H1 (cell line): ENCODE results near the gene RALY. TPM values are rescaled to one million over a fixed set of nuclear protein-coding genes. Genes with fewer than 3 reads are reported as not detected.

ENCODE experiments used
- CTCF ChIA-PET: fragments of 300-600 bp; sonication (Branson Sonifier 250); formaldehyde crosslinking; loops from one replicate; lab custom pipeline; 2021; ENCODE audit not compliant: partially characterized antibody; lab: Charles Lee
- POLR2A ChIA-PET: fragments of 300-600 bp; sonication (Branson Sonifier 250); formaldehyde crosslinking; loops from one replicate; lab custom pipeline; 2021; ENCODE audit warnings: inconsistent platforms; ENCODE audit not compliant: partially characterized antibody; lab: Charles Lee
- DNase-seq, 2 experiments: peaks; one replicate each; pipeline versions ENCODE4 v3.0.0 to v3.0.0-alpha.2; 2010 to 2022; ENCODE audit warnings: low spot score in 2 of 2, low read depth in 1 of 2, mixed read lengths in 1 of 2
- FAIRE-seq: peaks from 2 replicates; lab custom pipeline; 2011; peaks lifted over from hg19 to GRCh38; lab: Jason Lieb, UNC
- H2AFZ ChIP-seq: 2 replicates; pipeline ENCODE4 v1.8.1; 2012; ENCODE audit warnings: low read length, inconsistent platforms
- H2AK5ac ChIP-seq: 2 replicates; pipeline ENCODE4 v1.6.1; 2013; ENCODE audit warnings: low read depth, low read length
- H2BK120ac ChIP-seq: replicated peaks from 2 replicates; pipeline ENCODE3; 2013; ENCODE audit warnings: low read depth, low read length, inconsistent platforms
- H2BK12ac ChIP-seq: 2 replicates; pipeline ENCODE4 v1.6.1; 2013; ENCODE audit warnings: low read depth, low read length
- H2BK15ac ChIP-seq: 2 replicates; pipeline ENCODE4 v1.6.1; 2013; ENCODE audit warnings: low read length
- H2BK20ac ChIP-seq: 2 replicates; pipeline ENCODE4 v1.6.1; 2013; ENCODE audit warnings: low read length
- H2BK5ac ChIP-seq: 2 replicates; pipeline ENCODE4 v1.6.1; 2013; ENCODE audit warnings: low read depth, low read length
- H3K14ac ChIP-seq: 2 replicates; pipeline ENCODE4 v1.6.1; 2013; ENCODE audit warnings: inconsistent platforms; ENCODE audit not compliant: insufficient read length
- H3K18ac ChIP-seq: 2 replicates; pipeline ENCODE4 v1.6.1; 2013; ENCODE audit warnings: low read length; ENCODE audit errors: extremely low read depth
- H3K23ac ChIP-seq: 2 replicates; pipeline ENCODE4 v1.6.1; 2013; ENCODE audit warnings: inconsistent platforms; ENCODE audit not compliant: insufficient read length
- H3K23me2 ChIP-seq: 2 replicates; pipeline ENCODE4 v1.6.1; 2013; ENCODE audit warnings: low read depth, low read length
- H3K27ac ChIP-seq: 2 replicates; pipeline ENCODE4 v1.6.1; 2011; ENCODE audit warnings: low read depth, low read length, inconsistent platforms
- H3K27me3 ChIP-seq, 4 experiments: replicated peaks in 1 of 4; 1 replicate in 1 of 4; 2 replicates in 3 of 4; pipeline versions ENCODE4 v1.6.1 to v1.8.1; 2011 to 2013; ENCODE audit warnings: low read length in 3 of 4, mild to moderate bottlenecking in 3 of 4, inconsistent platforms in 2 of 4, mixed read lengths in 2 of 4, moderate library complexity in 1 of 4; ENCODE audit not compliant: control insufficient read depth in 3 of 4, insufficient read depth in 3 of 4; ENCODE audit errors: extremely low read depth in 1 of 4
- H3K36me3 ChIP-seq, 4 experiments: 2 replicates each; pipeline versions ENCODE4 v1.6.1 to v1.8.1; 2011 to 2013; ENCODE audit warnings: mild to moderate bottlenecking in 4 of 4, low read length in 3 of 4, moderate library complexity in 2 of 4, control low read depth in 1 of 4, inconsistent platforms in 1 of 4; ENCODE audit not compliant: insufficient read depth in 4 of 4, control insufficient read depth in 2 of 4
- H3K4ac ChIP-seq: replicated peaks from 2 replicates; pipeline ENCODE3; 2013; ENCODE audit warnings: low read length, low read depth, mixed read lengths, inconsistent platforms; ENCODE audit not compliant: insufficient read length
- H3K4me1 ChIP-seq, 4 experiments: replicated peaks in 1 of 4; 1 replicate in 1 of 4; 2 replicates in 3 of 4; pipeline versions ENCODE4 v1.6.1 to v1.8.1; 2011 to 2013; ENCODE audit warnings: low read length in 3 of 4, inconsistent platforms in 2 of 4, mixed read lengths in 1 of 4; ENCODE audit not compliant: insufficient read depth in 4 of 4, control insufficient read depth in 3 of 4
- H3K4me2 ChIP-seq, 2 experiments: 2 replicates each; pipeline versions ENCODE4 v1.6.1 to v1.8.1; 2011 to 2013; ENCODE audit warnings: low read depth in 2 of 2, low read length in 2 of 2, control low read depth in 1 of 2, inconsistent platforms in 1 of 2, mild to moderate bottlenecking in 1 of 2; ENCODE audit not compliant: insufficient read depth in 1 of 2
- H3K4me3 ChIP-seq, 4 experiments: fragments of 200-600, 300-600 bp in 1 of 4; sonication (generic), shearing (Covaris generic), sonication (Bioruptor Twin) in 1 of 4; 2 replicates each; pipeline versions ENCODE4 v1.5.1 to v1.8.1; 2011 to 2016; ENCODE audit warnings: low read length in 4 of 4, low read depth in 3 of 4, control low read depth in 2 of 4, inconsistent platforms in 2 of 4, mild to moderate bottlenecking in 2 of 4, mixed read lengths in 1 of 4, moderate library complexity in 1 of 4; ENCODE audit not compliant: insufficient read depth in 2 of 4; ENCODE audit errors: extremely low read depth in 1 of 4
- H3K56ac ChIP-seq: replicated peaks from 2 replicates; pipeline ENCODE3; 2013; ENCODE audit warnings: low read depth, mild to moderate bottlenecking, mixed read lengths, low read length, inconsistent platforms; ENCODE audit not compliant: insufficient read length
- H3K79me1 ChIP-seq: 2 replicates; pipeline ENCODE4 v1.6.1; 2013; ENCODE audit warnings: low read depth, low read length, control low read depth
- H3K79me2 ChIP-seq, 2 experiments: 2 replicates each; pipeline versions ENCODE4 v1.6.1 to v1.8.1; 2012 to 2013; ENCODE audit warnings: low read length in 2 of 2, mild to moderate bottlenecking in 2 of 2, inconsistent platforms in 1 of 2; ENCODE audit not compliant: insufficient read depth in 2 of 2, control insufficient read depth in 1 of 2
- H3K9ac ChIP-seq, 4 experiments: replicated peaks in 1 of 4; 1 replicate in 1 of 4; 2 replicates in 3 of 4; pipeline versions ENCODE4 v1.6.1 to v1.8.1; 2011 to 2013; ENCODE audit warnings: low read depth in 3 of 4, low read length in 3 of 4, control low read depth in 2 of 4, mild to moderate bottlenecking in 2 of 4, moderate library complexity in 2 of 4, inconsistent platforms in 1 of 4; ENCODE audit errors: extremely low read depth in 1 of 4
- H3K9me3 ChIP-seq, 2 experiments: 2 replicates each; pipeline versions ENCODE4 v1.6.1 to v1.8.1; 2012 to 2013; ENCODE audit warnings: mild to moderate bottlenecking in 2 of 2, moderate library complexity in 2 of 2, control low read depth in 1 of 2, inconsistent platforms in 1 of 2, low read depth in 1 of 2, low read length in 1 of 2, mixed read lengths in 1 of 2; ENCODE audit not compliant: insufficient read depth in 2 of 2
- H4K20me1 ChIP-seq, 2 experiments: replicated peaks in 1 of 2; 2 replicates each; pipeline versions ENCODE3 to v1.8.1; 2011 to 2013; ENCODE audit warnings: inconsistent platforms in 2 of 2, low read length in 2 of 2, mild to moderate bottlenecking in 1 of 2; ENCODE audit not compliant: insufficient read depth in 2 of 2, control insufficient read depth in 1 of 2
- H4K5ac ChIP-seq: 2 replicates; pipeline ENCODE4 v1.6.1; 2013; ENCODE audit warnings: low read length, low read depth, mixed read lengths, inconsistent platforms; ENCODE audit not compliant: insufficient read length
- H4K8ac ChIP-seq: 2 replicates; pipeline ENCODE4 v1.8.0; 2013; ENCODE audit warnings: mild to moderate bottlenecking, moderate library complexity, low read length, inconsistent platforms; ENCODE audit not compliant: insufficient read depth; ENCODE audit errors: extremely low read depth
- H4K91ac ChIP-seq: replicated peaks from 2 replicates; pipeline ENCODE3; 2013; ENCODE audit warnings: low read length, mixed read lengths, inconsistent platforms; ENCODE audit not compliant: insufficient read length
- POLR2AphosphoS5 ChIP-seq: IDR thresholded peaks from 2 replicates; pipeline ENCODE4 v1.6.1; 2011; ENCODE audit warnings: low read depth, low read length
- WGBS, 2 experiments: shearing (Covaris generic) in 1 of 2; methylation state at CpG; one replicate each; pipeline versions ENCODE4 v1.1.6 to v1.1.7; 2013 to 2015; ENCODE audit warnings: low lambda C conversion rate in 2 of 2, mixed read lengths in 2 of 2, inconsistent platforms in 1 of 2, low coverage in 1 of 2, missing lambda C conversion rate in 1 of 2; ENCODE audit not compliant: insufficient replicate concordance in 2 of 2, insufficient coverage in 1 of 2, insufficient read length in 1 of 2; ENCODE audit errors: extremely low coverage in 1 of 2, missing lambda C conversion rate in 1 of 2; 5-methylcytosine and 5-hydroxymethylcytosine counted together
- polyA plus RNA-seq, 7 experiments: library from polyadenylated mRNA; depleted of rRNA in 3 of 7; stranded (reverse) in 5 of 7; unstranded in 2 of 7; fragments of >200 nt in 5 of 7; fragments of 200-250 nt in 2 of 7; gene quantifications; 1 replicate in 5 of 7; 2 replicates in 1 of 7; 4 replicates in 1 of 7; pipeline versions ENCODE4 v1.2.1 to v1.2.3, GENCODE V29; 2011 to 2013; ENCODE audit warnings: missing spikeins in 2 of 7, mixed read lengths in 2 of 7
- total RNA-seq: library from RNA; stranded (reverse); fragmentation: NEBNext Ultra II Directional; extraction: Animal tissue kit (Norgen Biotek cat#: 25700); gene quantifications from 2 replicates; pipeline ENCODE4 v1.2.1, GENCODE V29; 2021

RALY gene
- total and polyA plus RNA-seq, 2 of the 8 experiments (the other 6 are each of a cell fraction or from before 2014, with no cell fraction given), result 133 to 148 TPM

DNA sequence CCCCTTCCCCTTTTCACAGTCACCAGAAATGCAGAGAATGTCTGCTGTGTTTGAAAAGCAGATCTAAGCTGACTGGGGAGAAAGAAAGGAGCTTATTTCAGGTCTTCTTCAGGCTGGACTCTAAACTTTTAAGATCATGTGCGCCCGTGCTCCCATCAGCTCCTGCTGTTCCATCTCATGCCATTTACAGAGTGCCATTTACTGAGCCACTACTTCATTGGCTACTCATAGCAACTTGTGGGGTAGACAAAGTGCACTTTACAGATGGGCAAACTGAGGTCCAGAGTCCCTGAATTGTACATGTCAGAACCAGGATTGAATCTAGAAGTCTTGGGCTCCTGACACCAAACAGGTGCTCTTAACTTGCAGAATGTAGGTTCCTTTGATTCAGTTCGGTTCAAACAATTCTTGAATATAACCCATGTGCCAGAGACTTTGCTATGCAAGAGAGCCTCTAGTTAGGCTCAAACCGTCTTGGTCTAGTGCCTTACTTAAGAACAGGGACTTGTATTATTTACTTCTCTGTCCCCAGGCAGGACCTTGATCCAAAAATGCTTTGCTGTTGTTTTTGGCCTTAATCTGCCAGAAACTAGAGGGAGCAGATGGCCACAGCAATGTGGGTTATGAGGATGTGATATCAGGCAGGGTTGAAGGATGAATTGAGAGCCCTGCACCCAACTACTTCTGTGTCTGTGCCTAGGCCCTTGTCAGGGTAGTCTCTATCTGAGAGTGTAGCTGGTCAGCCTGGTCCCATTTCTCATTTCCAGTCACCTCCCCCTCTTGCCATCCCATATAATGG lies 56.4 kb downstream of the RALY start:
- H3K4me1 ChIP-seq, result peaks cover 6 to 23% (median 9%) of the 10 kb centered on the region in 4 experiments
- 94% methylated on average over 4 of the region's 4 CpGs; no CpG with 5 or more reads in 1 of the 2 experiments for WGBS, 2 experiments
- no peak overlapping the region for H2AK5ac ChIP-seq
- H2BK5ac ChIP-seq, result no peak overlapping the region
- peaks cover 19% of the 10 kb centered on the region for H3K79me1 ChIP-seq
- H2BK12ac ChIP-seq, result no peak overlapping the region
- no peak overlapping the region for H3K9ac ChIP-seq
- H3K27me3 ChIP-seq, result no peaks in the 10 kb centered on the region
- no peak overlapping the region for H3K23ac ChIP-seq
- H4K91ac ChIP-seq, result no peak overlapping the region
- DNase-seq (no peak), FAIRE-seq (no peak)
- H2BK20ac ChIP-seq, result no peak overlapping the region
- POLR2A ChIA-PET, result interaction anchor here (0.8 to 1.2 kb wide), 4 partner anchors 17 to 62 kb away, joined by 3 to 5 read pairs (median 3); partner anchors contain the start of gene RALY
- peaks cover 20 to 33% of the 10 kb centered on the region in 2 experiments for H4K20me1 ChIP-seq
- H3K4ac ChIP-seq, result no peak overlapping the region
- CTCF ChIA-PET, result interaction anchor here (0.6 to 2.0 kb wide), 11 partner anchors 10 to 1481 kb away, joined by 3 to 9 read pairs (median 4); no protein-coding TSS in a partner anchor
- H2BK15ac ChIP-seq, result no peak overlapping the region
- H4K5ac ChIP-seq, result no peak overlapping the region
- H3K4me3 ChIP-seq, result no peak overlapping the region
- H4K8ac ChIP-seq, result no peak overlapping the region
- no peak overlapping the region for H3K14ac ChIP-seq
- no peak overlapping the region for H3K56ac ChIP-seq
- peaks cover 2 to 55% of the 10 kb centered on the region in 2 experiments for H3K79me2 ChIP-seq
- TF ChIP-seq POLR2AphosphoS5, result no peak
- H3K4me2 ChIP-seq, result no peak overlapping the region
- no peaks in the 10 kb centered on the region for H3K9me3 ChIP-seq
- no peak overlapping the region for H2AFZ ChIP-seq
- no peak overlapping the region for H2BK120ac ChIP-seq
- H3K23me2 ChIP-seq, result no peaks in the 10 kb centered on the region
- no peak overlapping the region for H3K18ac ChIP-seq
- no peaks in the 10 kb centered on the region for H3K36me3 ChIP-seq
- H3K27ac ChIP-seq, result no peak overlapping the region
